GM19238 (cell line): ENCODE results near the gene PDZD8.
"Not testable (repeated sequence)": the region's sequence is repeated elsewhere in the genome, so short reads cannot be mapped to it uniquely, and the experiment has no call there.

Experiments
- DNase-seq: peaks from one replicate; pipeline ENCODE4 v3.0.0; 2011; ENCODE audit warnings: low spot score; ENCODE audit not compliant: insufficient read length

Gene PDZD8

GRCh38 chr10:117299435-117299834 lies 75.8 kb downstream of the PDZD8 start:
- DNase-seq = no peak

GRCh38 chr10:117298219-117298618 lies 77.0 kb downstream of the PDZD8 start:
- DNase-seq = no peak

- no peak for DNase-seq
Observed at GRCh38 chr10:117294735-117295134, 80.5 kb downstream of the PDZD8 start.

GRCh38 chr10:117294039-117294645 lies 81.1 kb downstream of the PDZD8 start:
- no peak for DNase-seq

GRCh38 chr10:117290872-117291271 lies 84.4 kb downstream of the PDZD8 start:
- DNase-seq = not testable (repeated sequence)

GRCh38 chr10:117284716-117285494 lies 90.3 kb downstream of the PDZD8 start:
- DNase-seq = no peak

GRCh38 chr10:117277675-117278074 lies 97.6 kb downstream of the PDZD8 start:
- DNase-seq = no peak

- DNase-seq = no peak
Observed at GRCh38 chr10:117275121-117275520, 100.1 kb downstream of the PDZD8 start.

- DNase-seq = no peak
Observed at GRCh38 chr10:117274509-117274908, 100.7 kb downstream of the PDZD8 start.

- no peak for DNase-seq
Observed at GRCh38 chr10:117273980-117274379, 101.3 kb downstream of the PDZD8 start.

- DNase-seq = no peak
Observed at GRCh38 chr10:117272195-117273076, 102.8 kb downstream of the PDZD8 start.

- no peak for DNase-seq
Observed at GRCh38 chr10:117271427-117271826, 103.8 kb downstream of the PDZD8 start.

- DNase-seq = no peak
Observed at GRCh38 chr10:117268907-117269306, 106.3 kb downstream of the PDZD8 start.

GRCh38 chr10:117268258-117268657 lies 107.0 kb downstream of the PDZD8 start:
- DNase-seq = no peak

GRCh38 chr10:117266812-117267211 lies 108.4 kb downstream of the PDZD8 start:
- DNase-seq = no peak

GRCh38 chr10:117266400-117266799 lies 108.8 kb downstream of the PDZD8 start:
- no peak for DNase-seq

GRCh38 chr10:117264782-117265181 lies 110.5 kb downstream of the PDZD8 start:
- no peak for DNase-seq

- DNase-seq = no peak
Observed at GRCh38 chr10:117262903-117263293, 112.3 kb downstream of the PDZD8 start.

- DNase-seq = no peak
Observed at GRCh38 chr10:117262291-117262902, 112.8 kb downstream of the PDZD8 start.

- DNase-seq = no peak
Observed at GRCh38 chr10:117261501-117261900, 113.7 kb downstream of the PDZD8 start.

- no peak for DNase-seq
Observed at GRCh38 chr10:117260084-117260483, 115.2 kb downstream of the PDZD8 start.

- DNase-seq = no peak
Observed at GRCh38 chr10:117259279-117259678, 116.0 kb downstream of the PDZD8 start.
